ENCODE measurements around the gene MAPK6.

MAPK6 gene

DNA sequence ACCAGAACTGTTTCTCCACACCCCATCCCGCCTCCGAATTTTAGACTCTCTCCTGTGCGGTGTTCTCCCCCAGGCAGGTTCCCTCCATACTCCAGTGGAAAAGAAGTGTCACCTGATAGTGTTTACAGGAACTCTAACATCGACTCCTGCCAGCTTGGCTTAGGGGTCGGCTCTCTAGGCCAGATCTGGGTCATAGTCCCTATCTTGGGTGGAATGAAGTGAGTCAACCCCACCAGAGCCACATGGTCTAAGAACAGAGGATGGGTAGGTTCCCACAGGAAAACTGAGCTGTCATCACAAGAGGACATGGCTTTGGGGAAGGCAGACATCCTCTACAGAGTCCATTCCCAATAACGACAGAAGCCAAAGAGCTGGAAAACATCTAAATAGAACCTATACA is 87.6 kb downstream of the MAPK6 start:
- no CpG with 5 or more reads among the region's 6 CpGs for WGBS (ENCODE audit: extremely low coverage, insufficient coverage, insufficient read length)
- Histone ChIP-seq H3K14ac (ENCODE audit: low read length) (no peak overlapping the region), H2BK5ac (ENCODE audit: low read depth, low read length, poor library complexity) (no peak overlapping the region), H3K18ac (ENCODE audit: low read length) (no peak overlapping the region), H3K79me2 (ENCODE audit: control insufficient read depth, insufficient read depth, low read length, poor library complexity) (no peaks in the 10 kb centered on the region), H3K4me2 (ENCODE audit: low read length) (no peak overlapping the region), H3K23ac (ENCODE audit: low read length) (no peak overlapping the region), H3K79me1 (ENCODE audit: low read length) (no peaks in the 10 kb centered on the region), H4K12ac (ENCODE audit: low read depth, low read length) (no peak overlapping the region), H2AFZ (ENCODE audit: insufficient read depth, low read length, poor library complexity) (no peak overlapping the region), H2BK120ac (ENCODE audit: insufficient read depth, low read length, poor library complexity) (no peak overlapping the region), H3K27me3 (ENCODE audit: insufficient read depth, low read length) (no peaks in the 10 kb centered on the region), H3K9me3 (ENCODE audit: insufficient read depth, low read depth, low read length) (no peaks in the 10 kb centered on the region), H3K27ac (ENCODE audit: low read depth, low read length) (no peak overlapping the region), H3K4me3 (ENCODE audit: low read depth, low read length) (no peak overlapping the region), H4K8ac (ENCODE audit: low read depth, low read length) (no peak overlapping the region), H3K9ac (ENCODE audit: low read length) (no peak overlapping the region), H2AK5ac (ENCODE audit: low read length) (no peak overlapping the region), H3K4ac (ENCODE audit: low read depth, low read length) (no peak overlapping the region), H3K36me3 (ENCODE audit: control insufficient read depth in 1 of 2, insufficient read depth in 2 of 2, low read length in 2 of 2) (no peaks in the 10 kb centered on the region), H4K91ac (ENCODE audit: low read depth, low read length) (no peak overlapping the region), H2BK12ac (ENCODE audit: low read length) (no peak overlapping the region), H3K4me1 (ENCODE audit: control insufficient read depth in 1 of 2, insufficient read depth in 2 of 2, low read length in 2 of 2) (no peaks in the 10 kb centered on the region)
- DNase-seq = no peak

GRCh38 chr15:52107238-52107637 is 88.2 kb downstream of the MAPK6 start:
- H3K4me3 ChIP-seq (ENCODE audit: low read depth, low read length) = no peak overlapping the region
- H4K91ac ChIP-seq (ENCODE audit: low read depth, low read length) = no peak overlapping the region
- no peaks in the 10 kb centered on the region for H3K27me3 ChIP-seq (ENCODE audit: insufficient read depth, low read length)
- H3K4me1 ChIP-seq (ENCODE audit: control insufficient read depth in 1 of 2, insufficient read depth in 2 of 2, low read length in 2 of 2) = no peaks in the 10 kb centered on the region
- H3K18ac ChIP-seq (ENCODE audit: low read length) = no peak overlapping the region
- H2AK5ac ChIP-seq (ENCODE audit: low read length) = no peak overlapping the region
- H3K79me2 ChIP-seq (ENCODE audit: control insufficient read depth, insufficient read depth, low read length, poor library complexity) = no peaks in the 10 kb centered on the region
- H3K4ac ChIP-seq (ENCODE audit: low read depth, low read length) = no peak overlapping the region
- no peaks in the 10 kb centered on the region for H3K79me1 ChIP-seq (ENCODE audit: low read length)
- DNase-seq = no peak
- no peak overlapping the region for H3K14ac ChIP-seq (ENCODE audit: low read length)
- H3K4me2 ChIP-seq (ENCODE audit: low read length) = no peak overlapping the region
- no peak overlapping the region for H4K12ac ChIP-seq (ENCODE audit: low read depth, low read length)
- H3K36me3 ChIP-seq (ENCODE audit: control insufficient read depth in 1 of 2, insufficient read depth in 2 of 2, low read length in 2 of 2) = no peaks in the 10 kb centered on the region
- no peak overlapping the region for H2BK12ac ChIP-seq (ENCODE audit: low read length)
- H2AFZ ChIP-seq (ENCODE audit: insufficient read depth, low read length, poor library complexity) = no peak overlapping the region
- H2BK120ac ChIP-seq (ENCODE audit: insufficient read depth, low read length, poor library complexity) = no peak overlapping the region
- no peak overlapping the region for H4K8ac ChIP-seq (ENCODE audit: low read depth, low read length)
- no peaks in the 10 kb centered on the region for H3K9me3 ChIP-seq (ENCODE audit: insufficient read depth, low read depth, low read length)
- H3K9ac ChIP-seq (ENCODE audit: low read length) = no peak overlapping the region
- no peak overlapping the region for H3K23ac ChIP-seq (ENCODE audit: low read length)
- H3K27ac ChIP-seq (ENCODE audit: low read depth, low read length) = no peak overlapping the region
- no peak overlapping the region for H2BK5ac ChIP-seq (ENCODE audit: low read depth, low read length, poor library complexity)
- no CpG with 5 or more reads among the region's 6 CpGs for WGBS (ENCODE audit: extremely low coverage, insufficient coverage, insufficient read length)

- Histone ChIP-seq H3K79me1 (ENCODE audit: low read length) (no peaks in the 10 kb centered on the region), H3K27me3 (ENCODE audit: insufficient read depth, low read length) (no peaks in the 10 kb centered on the region), H3K9me3 (ENCODE audit: insufficient read depth, low read depth, low read length) (no peaks in the 10 kb centered on the region), H3K79me2 (ENCODE audit: control insufficient read depth, insufficient read depth, low read length, poor library complexity) (no peaks in the 10 kb centered on the region), H2BK5ac (ENCODE audit: low read depth, low read length, poor library complexity) (no peak overlapping the region), H3K9ac (ENCODE audit: low read length) (no peak overlapping the region), H3K14ac (ENCODE audit: low read length) (no peak overlapping the region), H3K4me3 (ENCODE audit: low read depth, low read length) (no peak overlapping the region), H4K8ac (ENCODE audit: low read depth, low read length) (no peak overlapping the region), H4K91ac (ENCODE audit: low read depth, low read length) (no peak overlapping the region), H4K12ac (ENCODE audit: low read depth, low read length) (no peak overlapping the region), H3K4me1 (ENCODE audit: control insufficient read depth in 1 of 2, insufficient read depth in 2 of 2, low read length in 2 of 2) (no peaks in the 10 kb centered on the region), H3K27ac (ENCODE audit: low read depth, low read length) (no peak overlapping the region), H3K23ac (ENCODE audit: low read length) (no peak overlapping the region), H2BK120ac (ENCODE audit: insufficient read depth, low read length, poor library complexity) (no peak overlapping the region), H3K4ac (ENCODE audit: low read depth, low read length) (no peak overlapping the region), H2AFZ (ENCODE audit: insufficient read depth, low read length, poor library complexity) (no peak overlapping the region), H3K4me2 (ENCODE audit: low read length) (no peak overlapping the region), H3K18ac (ENCODE audit: low read length) (no peak overlapping the region), H2AK5ac (ENCODE audit: low read length) (no peak overlapping the region), H2BK12ac (ENCODE audit: low read length) (no peak overlapping the region), H3K36me3 (ENCODE audit: control insufficient read depth in 1 of 2, insufficient read depth in 2 of 2, low read length in 2 of 2) (no peaks in the 10 kb centered on the region)
- WGBS (ENCODE audit: extremely low coverage, insufficient coverage, insufficient read length) = no CpG with 5 or more reads among the region's 5 CpGs
- DNase-seq = no peak
Observed at GRCh38 chr15:52109559-52110451, 90.8 kb downstream of the MAPK6 start.

DNA sequence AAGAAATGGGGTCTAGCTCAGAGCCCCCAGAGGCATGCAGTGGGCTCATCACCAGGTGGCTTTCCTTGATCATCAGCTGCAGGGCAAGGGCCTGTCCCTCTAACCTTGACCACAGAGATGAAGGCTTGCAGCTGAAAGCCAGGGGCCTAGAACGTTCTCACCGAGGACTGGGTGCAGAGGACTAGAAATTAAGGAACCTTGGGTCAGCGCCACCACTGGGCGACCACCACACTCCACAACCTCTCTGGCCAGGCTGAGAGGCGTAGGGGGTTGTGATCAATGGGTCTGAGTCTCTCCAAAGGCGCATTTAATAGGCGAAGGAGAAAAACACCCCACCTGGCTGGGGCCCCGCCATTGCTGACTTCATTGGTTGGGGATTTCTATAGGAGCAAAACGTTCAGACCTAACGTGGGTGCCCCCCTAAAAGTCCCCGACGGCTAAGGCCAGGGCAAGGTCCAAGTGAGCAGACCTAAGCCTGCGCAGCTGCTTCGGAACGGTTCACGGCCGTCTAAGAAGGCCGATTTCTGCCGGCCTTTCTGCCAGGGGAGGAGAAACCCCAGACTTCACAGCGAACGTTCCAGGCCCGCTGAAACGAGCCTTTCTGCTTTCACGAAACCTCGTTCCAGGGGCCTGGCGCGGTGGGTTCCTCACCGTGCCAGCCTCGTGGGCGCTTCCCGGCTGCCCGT is 92.6 kb downstream of the MAPK6 start:
- no peak overlapping the region for H3K9ac ChIP-seq (ENCODE audit: low read length)
- H2AK5ac ChIP-seq (ENCODE audit: low read length) = no peak overlapping the region
- H3K23ac ChIP-seq (ENCODE audit: low read length) = no peak overlapping the region
- H3K18ac ChIP-seq (ENCODE audit: low read length) = no peak overlapping the region
- H3K79me1 ChIP-seq (ENCODE audit: low read length) = no peaks in the 10 kb centered on the region
- no peak overlapping the region for H4K91ac ChIP-seq (ENCODE audit: low read depth, low read length)
- H2BK5ac ChIP-seq (ENCODE audit: low read depth, low read length, poor library complexity) = no peak overlapping the region
- no peaks in the 10 kb centered on the region for H3K9me3 ChIP-seq (ENCODE audit: insufficient read depth, low read depth, low read length)
- no peak overlapping the region for H2BK12ac ChIP-seq (ENCODE audit: low read length)
- H3K27ac ChIP-seq (ENCODE audit: low read depth, low read length) = no peak overlapping the region
- H2AFZ ChIP-seq (ENCODE audit: insufficient read depth, low read length, poor library complexity) = no peak overlapping the region
- no peak overlapping the region for H3K14ac ChIP-seq (ENCODE audit: low read length)
- WGBS (ENCODE audit: extremely low coverage, insufficient coverage, insufficient read length) = no CpG with 5 or more reads among the region's 32 CpGs
- no peak overlapping the region for H3K4me2 ChIP-seq (ENCODE audit: low read length)
- H3K36me3 ChIP-seq (ENCODE audit: control insufficient read depth in 1 of 2, insufficient read depth in 2 of 2, low read length in 2 of 2) = no peaks in the 10 kb centered on the region
- no peak for DNase-seq
- no peak overlapping the region for H2BK120ac ChIP-seq (ENCODE audit: insufficient read depth, low read length, poor library complexity)
- no peak overlapping the region for H3K4me3 ChIP-seq (ENCODE audit: low read depth, low read length)
- no peaks in the 10 kb centered on the region for H3K4me1 ChIP-seq (ENCODE audit: control insufficient read depth in 1 of 2, insufficient read depth in 2 of 2, low read length in 2 of 2)
- no peaks in the 10 kb centered on the region for H3K27me3 ChIP-seq (ENCODE audit: insufficient read depth, low read length)
- no peaks in the 10 kb centered on the region for H3K79me2 ChIP-seq (ENCODE audit: control insufficient read depth, insufficient read depth, low read length, poor library complexity)
- no peak overlapping the region for H4K12ac ChIP-seq (ENCODE audit: low read depth, low read length)
- H3K4ac ChIP-seq (ENCODE audit: low read depth, low read length) = no peak overlapping the region
- no peak overlapping the region for H4K8ac ChIP-seq (ENCODE audit: low read depth, low read length)

Data from trophoblast cell (in vitro differentiated cells and primary cell).